ENCODE data around the gene C1QB. TPM values are rescaled to one million over a fixed set of nuclear protein-coding genes. Genes with fewer than 3 reads are reported as not detected.

The C1QB gene
- total and polyA plus RNA-seq, 2 donors (not counting 1 experiment from before 2014, with no cell fraction given): 0.16 TPM; not detected in 1

DNA sequence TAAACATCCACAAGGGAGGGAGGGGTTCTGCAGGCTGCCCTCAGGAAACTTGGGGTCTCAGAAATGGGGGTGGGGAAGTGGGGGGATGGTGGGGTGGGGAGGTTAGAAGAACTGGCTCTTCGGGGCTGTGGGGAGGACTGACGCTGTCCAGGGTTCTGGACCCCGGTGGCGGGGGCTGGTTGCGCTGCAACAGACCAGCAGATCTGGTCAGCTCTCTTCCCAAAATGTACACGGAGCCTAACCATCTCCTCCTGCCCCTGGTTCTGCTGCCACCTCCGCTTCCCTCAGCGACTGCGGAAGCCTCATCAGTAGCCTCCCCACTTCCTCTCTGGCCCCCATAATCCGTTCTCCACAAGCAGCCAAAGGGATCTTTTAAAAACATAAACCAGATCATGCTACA, 45.9 kb upstream of the C1QB start:
- Mint-ChIP-seq H3K27me3 (peaks cover 55% of the 10 kb centered on the region), H3K4me1 (no peaks in the 10 kb centered on the region), H3K9me3 (ENCODE audit: insufficient read depth) (no peaks in the 10 kb centered on the region), H3K27ac (no peak overlapping the region), H3K4me3 (no peak overlapping the region)
- no peak overlapping the region for H3K9ac ChIP-seq (ENCODE audit: low read length)
- no peaks in the 10 kb centered on the region for H3K4me1 ChIP-seq (ENCODE audit: control insufficient read depth in 2 of 2, insufficient read depth in 2 of 2, low read length in 2 of 2)
- CTCF ChIA-PET: no interaction called here
- TF ChIP-seq EZH2 (IDR thresholded peaks at IDR 0.05; ENCODE audit: borderline replicate concordance, insufficient read depth, low read depth, low read length, poor library complexity, severe bottlenecking): no peak
- TF ChIP-seq, protein P1, sequence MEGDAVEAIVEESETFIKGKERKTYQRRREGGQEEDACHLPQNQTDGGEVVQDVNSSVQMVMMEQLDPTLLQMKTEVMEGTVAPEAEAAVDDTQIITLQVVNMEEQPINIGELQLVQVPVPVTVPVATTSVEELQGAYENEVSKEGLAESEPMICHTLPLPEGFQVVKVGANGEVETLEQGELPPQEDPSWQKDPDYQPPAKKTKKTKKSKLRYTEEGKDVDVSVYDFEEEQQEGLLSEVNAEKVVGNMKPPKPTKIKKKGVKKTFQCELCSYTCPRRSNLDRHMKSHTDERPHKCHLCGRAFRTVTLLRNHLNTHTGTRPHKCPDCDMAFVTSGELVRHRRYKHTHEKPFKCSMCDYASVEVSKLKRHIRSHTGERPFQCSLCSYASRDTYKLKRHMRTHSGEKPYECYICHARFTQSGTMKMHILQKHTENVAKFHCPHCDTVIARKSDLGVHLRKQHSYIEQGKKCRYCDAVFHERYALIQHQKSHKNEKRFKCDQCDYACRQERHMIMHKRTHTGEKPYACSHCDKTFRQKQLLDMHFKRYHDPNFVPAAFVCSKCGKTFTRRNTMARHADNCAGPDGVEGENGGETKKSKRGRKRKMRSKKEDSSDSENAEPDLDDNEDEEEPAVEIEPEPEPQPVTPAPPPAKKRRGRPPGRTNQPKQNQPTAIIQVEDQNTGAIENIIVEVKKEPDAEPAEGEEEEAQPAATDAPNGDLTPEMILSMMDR (IDR thresholded peaks at IDR 0.05): no peak
- 12% methylated on average over 7 of the region's 10 CpGs for WGBS (ENCODE audit: insufficient coverage)
- ATAC-seq (ENCODE audit: low read depth) (no peak), DNase-seq (no peak)
- POLR2A ChIA-PET: no interaction called here
- no peak overlapping the region for H2AFZ ChIP-seq (ENCODE audit: insufficient read depth, low read depth, low read length, poor library complexity, severe bottlenecking)
- H3K36me3 ChIP-seq (replicated peaks in 1 of 2; ENCODE audit: control extremely low read depth in 1 of 2, control insufficient read depth in 1 of 2, extremely low read depth in 1 of 2, insufficient read depth in 2 of 2, low read length in 1 of 2): no peaks in the 10 kb centered on the region
- H3K4me2 ChIP-seq (replicated peaks; ENCODE audit: low read depth, low read length, poor library complexity, severe bottlenecking): no peak overlapping the region
- no peaks in the 10 kb centered on the region for H4K20me1 ChIP-seq (ENCODE audit: control insufficient read depth, insufficient read depth, low read length, poor library complexity, severe bottlenecking)
- no peak overlapping the region for H3K27ac ChIP-seq (ENCODE audit: low read length in 2 of 2)
- no peaks in the 10 kb centered on the region for H3K9me3 ChIP-seq (ENCODE audit: control extremely low read depth in 1 of 3, control insufficient read depth in 2 of 3, insufficient read depth in 1 of 3, low read length in 2 of 3)
- no peaks in the 10 kb centered on the region for H3K79me2 ChIP-seq (ENCODE audit: control insufficient read depth, insufficient read depth, low read length)
- intact Hi-C loops (cut with micrococcal nuclease): no loop called here
- H3K4me3 ChIP-seq (ENCODE audit: control extremely low read depth in 1 of 5, extremely low read depth in 1 of 5, insufficient read depth in 1 of 5, low read depth in 2 of 5, low read length in 4 of 5): no peak overlapping the region
- H3K27me3 ChIP-seq (replicated peaks in 1 of 4; ENCODE audit: control extremely low read depth in 1 of 4, control insufficient read depth in 3 of 4, insufficient read depth in 4 of 4, low read length in 3 of 4): peaks cover 0 to 8% (median 0%) of the 10 kb centered on the region in 4 experiments

DNA sequence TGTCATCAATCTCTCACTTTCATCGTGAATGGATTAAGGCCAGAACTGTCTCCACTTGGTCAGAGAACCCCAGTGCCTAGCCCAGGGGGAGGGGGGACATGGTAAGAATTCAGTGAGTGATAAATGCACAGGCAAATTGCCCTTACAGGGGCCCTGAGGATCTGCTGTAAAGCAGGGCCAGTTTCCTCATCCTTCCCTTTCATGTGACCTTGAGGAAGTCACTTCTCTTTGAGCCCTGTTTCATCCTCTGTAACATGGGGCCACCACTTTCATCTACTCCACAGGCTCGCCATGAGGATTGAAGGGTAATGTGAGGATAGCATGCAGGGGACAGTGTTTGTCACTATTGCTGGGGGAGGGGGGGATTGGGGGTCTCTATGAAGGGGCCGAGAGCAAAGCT, 44.7 kb upstream of the C1QB start:
- WGBS (ENCODE audit: insufficient coverage): 83% methylated on average over 1 of the region's 3 CpGs
- Histone ChIP-seq H3K27ac (ENCODE audit: low read length in 2 of 2) (no peak overlapping the region), H3K9ac (ENCODE audit: low read length) (no peak overlapping the region), H3K9me3 (ENCODE audit: control extremely low read depth in 1 of 3, control insufficient read depth in 2 of 3, insufficient read depth in 1 of 3, low read length in 2 of 3) (no peaks in the 10 kb centered on the region), H3K79me2 (ENCODE audit: control insufficient read depth, insufficient read depth, low read length) (no peaks in the 10 kb centered on the region), H4K20me1 (ENCODE audit: control insufficient read depth, insufficient read depth, low read length, poor library complexity, severe bottlenecking) (no peaks in the 10 kb centered on the region), H3K4me1 (ENCODE audit: control insufficient read depth in 2 of 2, insufficient read depth in 2 of 2, low read length in 2 of 2) (no peaks in the 10 kb centered on the region), H3K27me3 (replicated peaks in 1 of 4; ENCODE audit: control extremely low read depth in 1 of 4, control insufficient read depth in 3 of 4, insufficient read depth in 4 of 4, low read length in 3 of 4) (peaks cover 0 to 13% (median 0%) of the 10 kb centered on the region in 4 experiments), H3K4me2 (replicated peaks; ENCODE audit: low read depth, low read length, poor library complexity, severe bottlenecking) (no peak overlapping the region), H2AFZ (ENCODE audit: insufficient read depth, low read depth, low read length, poor library complexity, severe bottlenecking) (no peak overlapping the region), H3K4me3 (ENCODE audit: control extremely low read depth in 1 of 5, extremely low read depth in 1 of 5, insufficient read depth in 1 of 5, low read depth in 2 of 5, low read length in 4 of 5) (no peak overlapping the region), H3K36me3 (replicated peaks in 1 of 2; ENCODE audit: control extremely low read depth in 1 of 2, control insufficient read depth in 1 of 2, extremely low read depth in 1 of 2, insufficient read depth in 2 of 2, low read length in 1 of 2) (no peaks in the 10 kb centered on the region)
- ATAC-seq (ENCODE audit: low read depth) (no peak), DNase-seq (no peak)
- peaks cover 65% of the 10 kb centered on the region for H3K27me3 Mint-ChIP-seq
- H3K27ac Mint-ChIP-seq: no peak overlapping the region
- no peaks in the 10 kb centered on the region for H3K9me3 Mint-ChIP-seq (ENCODE audit: insufficient read depth)
- no peaks in the 10 kb centered on the region for H3K4me1 Mint-ChIP-seq
- intact Hi-C loops (cut with micrococcal nuclease): no loop called here
- no peak overlapping the region for H3K4me3 Mint-ChIP-seq
- TF ChIP-seq, protein P1 (IDR thresholded peaks at IDR 0.05): no peak
- no peak for TF ChIP-seq EZH2 (IDR thresholded peaks at IDR 0.05; ENCODE audit: borderline replicate concordance, insufficient read depth, low read depth, low read length, poor library complexity, severe bottlenecking)
- ChIA-PET CTCF (no interaction called here), POLR2A (no interaction called here)

All from B cell (primary cell).